Measurements from ENCODE around the gene CACTIN.

DNA sequence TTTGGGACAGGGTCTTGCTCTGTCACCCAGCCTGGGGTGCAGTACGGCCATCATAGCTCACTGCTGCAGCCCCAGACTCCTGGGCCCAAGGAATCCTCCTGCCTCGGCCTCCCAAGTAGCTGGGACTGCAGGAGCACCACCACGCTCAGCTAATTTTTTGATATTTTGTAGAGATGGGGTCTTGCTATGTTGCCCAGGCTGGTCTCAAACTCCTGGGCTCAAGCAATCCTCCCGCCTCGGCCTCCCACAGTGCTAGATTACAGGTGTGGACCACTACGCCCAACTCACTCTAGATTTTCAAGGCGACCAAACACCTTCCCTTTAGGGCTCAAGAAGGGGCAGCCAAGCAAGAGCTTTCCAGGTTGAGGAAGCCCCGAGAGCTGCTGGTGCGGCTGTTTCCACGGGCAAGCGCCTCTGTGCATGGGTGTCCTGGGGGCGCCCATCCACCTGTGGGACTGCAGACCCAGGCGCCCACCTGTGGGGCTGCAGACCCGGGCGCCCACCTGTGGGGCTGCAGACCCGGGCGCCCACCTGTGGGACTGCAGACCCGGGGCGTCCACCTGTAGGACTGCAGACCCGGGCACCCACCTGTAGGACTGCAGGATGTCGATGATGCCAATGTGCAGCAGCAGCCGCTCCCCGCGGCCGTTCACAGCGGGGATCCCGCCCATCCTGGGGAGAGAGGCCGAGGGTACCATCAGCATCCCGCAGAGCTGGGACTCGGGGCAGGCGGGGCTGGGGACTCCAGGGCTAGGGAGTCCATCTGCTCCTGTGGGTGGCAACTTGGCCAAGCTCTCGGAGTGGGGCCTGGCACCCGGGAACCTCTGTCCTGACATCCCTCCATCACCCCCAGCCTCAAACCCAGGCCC is 21.7 kb upstream of the CACTIN start:
- TF ChIP-seq PHF8 (conservative IDR thresholded peaks at IDR 0.05; ENCODE audit: low read depth, low read length) (no peak), JUN (IDR thresholded peaks at IDR 0.05; ENCODE audit: low read depth, low read length) (no peak), CTCF (IDR thresholded peaks at IDR 0.05; ENCODE audit: control extremely low read depth in 1 of 3, insufficient read depth in 1 of 3, low read depth in 1 of 3, low read length in 3 of 3) (no peak), POLR2AphosphoS5 (IDR thresholded peaks at IDR 0.05; ENCODE audit: low read depth, low read length) (no peak), TBP (IDR thresholded peaks at IDR 0.05; ENCODE audit: low read depth, low read length) (no peak), EP300 (IDR thresholded peaks at IDR 0.05; ENCODE audit: borderline replicate concordance in 1 of 2, low read depth in 2 of 2, low read length in 2 of 2) (no peak), GABPA (IDR thresholded peaks at IDR 0.05; ENCODE audit: borderline replicate concordance, insufficient read depth, low read length) (no peak), EGR1 (IDR thresholded peaks at IDR 0.05; ENCODE audit: borderline replicate concordance, low read depth, low read length) (no peak)
- TF ChIP-seq, protein P1, sequence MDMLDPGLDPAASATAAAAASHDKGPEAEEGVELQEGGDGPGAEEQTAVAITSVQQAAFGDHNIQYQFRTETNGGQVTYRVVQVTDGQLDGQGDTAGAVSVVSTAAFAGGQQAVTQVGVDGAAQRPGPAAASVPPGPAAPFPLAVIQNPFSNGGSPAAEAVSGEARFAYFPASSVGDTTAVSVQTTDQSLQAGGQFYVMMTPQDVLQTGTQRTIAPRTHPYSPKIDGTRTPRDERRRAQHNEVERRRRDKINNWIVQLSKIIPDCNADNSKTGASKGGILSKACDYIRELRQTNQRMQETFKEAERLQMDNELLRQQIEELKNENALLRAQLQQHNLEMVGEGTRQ (IDR thresholded peaks at IDR 0.05; ENCODE audit: low read length): no peak
